HG02571 (cell line): ENCODE measurements around the gene HSPA1L.

Experiments
- ATAC-seq: cut with Tn5 transposase; IDR thresholded peaks from one replicate; pipeline ENCODE4 v1.9.1; 2021; ENCODE audit warnings: mild to moderate bottlenecking, moderate library complexity; ENCODE audit not compliant: unreplicated experiment

Gene HSPA1L

GRCh38 chr6:31784098-31784925 lies 30.8 kb downstream of the HSPA1L start:
- ATAC-seq = no peak

- no peak for ATAC-seq
These were observed 32.8 kb downstream of the HSPA1L start for GRCh38 chr6:31782126-31782855.

GRCh38 chr6:31781244-31782125 lies 33.6 kb downstream of the HSPA1L start:
- ATAC-seq = no peak

GRCh38 chr6:31780507-31781243 lies 34.4 kb downstream of the HSPA1L start:
- ATAC-seq = no peak

GRCh38 chr6:31779908-31780307 lies 35.2 kb downstream of the HSPA1L start:
- no peak for ATAC-seq

GRCh38 chr6:31778999-31779885 lies 35.8 kb downstream of the HSPA1L start:
- ATAC-seq = no peak

- no peak for ATAC-seq
These were observed 36.9 kb downstream of the HSPA1L start for GRCh38 chr6:31778193-31778592.

- ATAC-seq = no peak
These were observed 37.4 kb downstream of the HSPA1L start for GRCh38 chr6:31777667-31778050.

- ATAC-seq = peak; percentile 51
These were observed 38.0 kb downstream of the HSPA1L start, which contains the start of gene VWA7 for GRCh38 chr6:31776989-31777666. TSS of gene VWA7 (minus strand) at chr6:31777328. CDS start at chr6:31776779, 549 bp downstream.

- ATAC-seq = no peak
These were observed 38.5 kb downstream of the HSPA1L start for GRCh38 chr6:31776485-31776988.

- no peak for ATAC-seq
These were observed 39.2 kb downstream of the HSPA1L start for GRCh38 chr6:31775633-31776484.

- ATAC-seq = no peak
These were observed 39.9 kb downstream of the HSPA1L start for GRCh38 chr6:31775184-31775583.

GRCh38 chr6:31771992-31772358 lies 43.1 kb downstream of the HSPA1L start:
- no peak for ATAC-seq

- ATAC-seq = no peak
These were observed 44.2 kb downstream of the HSPA1L start for GRCh38 chr6:31770860-31771259.

- ATAC-seq = no peak
These were observed 45.3 kb downstream of the HSPA1L start for GRCh38 chr6:31769684-31770371.

- no peak for ATAC-seq
These were observed 46.5 kb downstream of the HSPA1L start for GRCh38 chr6:31768363-31769257.
